Measurements from ENCODE around the gene UNC119B. TPM values are rescaled to one million over a fixed set of nuclear protein-coding genes. Genes with fewer than 3 reads are reported as not detected.

The UNC119B gene
- total RNA-seq, 1 donor from 2014 or later = 26.8 TPM

- intact Hi-C loops (cut with DNase I) = no loop called here
- H3K9me3 ChIP-seq = no peaks in the 10 kb centered on the region
- no peak overlapping the region for H3K27ac ChIP-seq
- peaks cover 11 to 13% of the 10 kb centered on the region in 2 donors for H3K36me3 ChIP-seq
- H3K27me3 ChIP-seq = no peaks in the 10 kb centered on the region
- no peak for TF ChIP-seq CTCF (IDR thresholded peaks at IDR 0.05)
- H3K4me1 ChIP-seq = no peaks in the 10 kb centered on the region
- no peak overlapping the region for H3K4me3 ChIP-seq
- DNase-seq (ENCODE audit: low spot score in 2 of 2) = no peak
Measured at GRCh38 chr12:120738252-120739030, 28.2 kb downstream of the UNC119B start.

- H3K4me1 ChIP-seq = no peaks in the 10 kb centered on the region
- H3K27ac ChIP-seq = no peak overlapping the region
- intact Hi-C loops (cut with DNase I) = no loop called here
- H3K4me3 ChIP-seq = no peak overlapping the region
- DNase-seq (ENCODE audit: low spot score in 2 of 2) = no peak
- peaks cover 11 to 13% of the 10 kb centered on the region in 2 donors for H3K36me3 ChIP-seq
- H3K9me3 ChIP-seq = no peaks in the 10 kb centered on the region
- TF ChIP-seq CTCF (IDR thresholded peaks at IDR 0.05) = no peak
- H3K27me3 ChIP-seq = no peaks in the 10 kb centered on the region
Measured at GRCh38 chr12:120739031-120739762, 28.9 kb downstream of the UNC119B start.

- H3K27ac ChIP-seq = no peak overlapping the region
- no peak for TF ChIP-seq CTCF (IDR thresholded peaks at IDR 0.05)
- DNase-seq (ENCODE audit: low spot score in 2 of 2) = no peak
- H3K36me3 ChIP-seq = peaks cover 11 to 13% of the 10 kb centered on the region in 2 donors
- no peaks in the 10 kb centered on the region for H3K4me1 ChIP-seq
- intact Hi-C loops (cut with DNase I) = no loop called here
- H3K9me3 ChIP-seq = no peaks in the 10 kb centered on the region
- H3K27me3 ChIP-seq = no peaks in the 10 kb centered on the region
- no peak overlapping the region for H3K4me3 ChIP-seq
Measured at GRCh38 chr12:120739821-120740613, 29.8 kb downstream of the UNC119B start.

- Histone ChIP-seq H3K4me3 (no peak overlapping the region), H3K27me3 (no peaks in the 10 kb centered on the region), H3K27ac (no peak overlapping the region), H3K9me3 (no peaks in the 10 kb centered on the region), H3K36me3 (peaks cover 11 to 13% of the 10 kb centered on the region in 2 donors), H3K4me1 (no peaks in the 10 kb centered on the region)
- TF ChIP-seq CTCF (IDR thresholded peaks at IDR 0.05) = no peak
- DNase-seq (ENCODE audit: low spot score in 2 of 2) = no peak
- intact Hi-C loops (cut with DNase I) = no loop called here
Measured at GRCh38 chr12:120740871-120741270, 30.6 kb downstream of the UNC119B start.

- no peak for TF ChIP-seq CTCF (IDR thresholded peaks at IDR 0.05)
- intact Hi-C loops (cut with DNase I) = no loop called here
Measured at GRCh38 chr12:120741476-120742421, 31.5 kb downstream of the UNC119B start.

More at GRCh38 chr12:120741476-120742421, 31.5 kb downstream of the UNC119B start:
- Histone ChIP-seq H3K9me3 (no peaks in the 10 kb centered on the region), H3K4me1 (no peaks in the 10 kb centered on the region), H3K36me3 (peaks cover 11 to 13% of the 10 kb centered on the region in 2 donors), H3K27me3 (no peaks in the 10 kb centered on the region), H3K4me3 (no peak overlapping the region), H3K27ac (no peak overlapping the region)
- DNase-seq (ENCODE audit: low spot score in 2 of 2) = no peak

Measured in ascending aorta (tissue), 2 donors.